Measurements from ENCODE around the gene FBXO47.

The FBXO47 gene

DNA sequence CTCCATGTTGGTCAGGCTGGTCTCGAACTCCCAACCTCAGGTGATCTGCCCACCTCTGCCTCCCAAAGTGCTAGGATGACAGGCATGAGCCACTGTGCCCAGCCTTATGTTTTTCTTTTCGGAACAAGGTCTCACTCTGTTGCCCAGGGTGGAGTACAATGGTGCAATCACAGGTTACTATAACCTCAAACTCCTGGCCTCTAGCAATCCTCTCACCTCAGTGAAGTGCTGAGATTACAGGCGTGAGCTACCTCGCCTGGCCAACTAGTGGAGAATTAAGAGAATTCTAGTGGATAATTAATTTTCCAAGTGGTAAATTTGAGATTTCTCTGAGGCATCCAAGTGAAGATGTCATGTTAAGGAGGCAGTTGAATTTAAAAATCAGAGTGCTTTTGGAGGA is 2.9 kb upstream of the FBXO47 start:
- Histone ChIP-seq H3K4me1 (ENCODE audit: control insufficient read depth, insufficient read depth, low read length) (no peaks in the 10 kb centered on the region), H3K9me3 (ENCODE audit: control insufficient read depth, insufficient read depth, low read depth, low read length) (no peaks in the 10 kb centered on the region), H3K27ac (ENCODE audit: extremely low read depth, low read depth, low read length) (no peak overlapping the region), H3K36me3 (ENCODE audit: control insufficient read depth in 2 of 2, insufficient read depth in 1 of 2, low read length in 2 of 2) (no peaks in the 10 kb centered on the region), H3K4me3 (ENCODE audit: low read depth, low read length) (no peak overlapping the region)
- ChIA-PET CTCF (interaction anchor here (1.1 to 2.4 kb wide), 3 partner anchors 10 to 47 kb away, joined by 4 to 12 read pairs (median 5); no protein-coding TSS in a partner anchor), POLR2A (interaction anchor here (2.1 kb wide), 1 partner anchor 116 kb away, joined by 5 read pairs; the partner anchor contains the start of gene RPL23)
- TF ChIP-seq ZSCAN30 (tag by site-specific recombination; IDR thresholded peaks at IDR 0.05) (no peak), OSR2 (tag by site-specific recombination; IDR thresholded peaks at IDR 0.05) (no peak), ZNF146 (tag by site-specific recombination; IDR thresholded peaks at IDR 0.05) (no peak), ZNF354C (tag by site-specific recombination; IDR thresholded peaks at IDR 0.05; ENCODE audit: borderline replicate concordance, low read depth) (no peak), GLIS2 (tag by site-specific recombination; IDR thresholded peaks at IDR 0.05) (no peak), ZNF548 (tag by site-specific recombination; IDR thresholded peaks at IDR 0.05) (no peak), HOXA7 (CRISPR knock-in tag; IDR thresholded peaks at IDR 0.05; ENCODE audit: borderline replicate concordance) (no peak), TRIM28 (IDR thresholded peaks at IDR 0.05; ENCODE audit: borderline replicate concordance, low read length) (no peak), ZNF155 (tag by site-specific recombination; IDR thresholded peaks at IDR 0.05) (no peak), SETDB1 (IDR thresholded peaks at IDR 0.05; ENCODE audit: insufficient read length, low read length) (no peak), ZNF433 (tag by site-specific recombination; IDR thresholded peaks at IDR 0.05; ENCODE audit: low read depth) (no peak), ZBTB17 (tag by site-specific recombination; IDR thresholded peaks at IDR 0.05) (no peak), ZNF239 (tag by site-specific recombination; IDR thresholded peaks at IDR 0.05) (no peak), ZNF621 (tag by site-specific recombination; IDR thresholded peaks at IDR 0.05) (no peak), ZNF416 (tag by site-specific recombination; IDR thresholded peaks at IDR 0.05) (no peak)
- TF ChIP-seq, protein P1, sequence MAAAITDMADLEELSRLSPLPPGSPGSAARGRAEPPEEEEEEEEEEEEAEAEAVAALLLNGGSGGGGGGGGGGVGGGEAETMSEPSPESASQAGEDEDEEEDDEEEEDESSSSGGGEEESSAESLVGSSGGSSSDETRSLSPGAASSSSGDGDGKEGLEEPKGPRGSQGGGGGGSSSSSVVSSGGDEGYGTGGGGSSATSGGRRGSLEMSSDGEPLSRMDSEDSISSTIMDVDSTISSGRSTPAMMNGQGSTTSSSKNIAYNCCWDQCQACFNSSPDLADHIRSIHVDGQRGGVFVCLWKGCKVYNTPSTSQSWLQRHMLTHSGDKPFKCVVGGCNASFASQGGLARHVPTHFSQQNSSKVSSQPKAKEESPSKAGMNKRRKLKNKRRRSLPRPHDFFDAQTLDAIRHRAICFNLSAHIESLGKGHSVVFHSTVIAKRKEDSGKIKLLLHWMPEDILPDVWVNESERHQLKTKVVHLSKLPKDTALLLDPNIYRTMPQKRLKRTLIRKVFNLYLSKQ (tag by site-specific recombination; IDR thresholded peaks at IDR 0.05; ENCODE audit: borderline replicate concordance) = no peak
- TF ChIP-seq, protein P2, sequence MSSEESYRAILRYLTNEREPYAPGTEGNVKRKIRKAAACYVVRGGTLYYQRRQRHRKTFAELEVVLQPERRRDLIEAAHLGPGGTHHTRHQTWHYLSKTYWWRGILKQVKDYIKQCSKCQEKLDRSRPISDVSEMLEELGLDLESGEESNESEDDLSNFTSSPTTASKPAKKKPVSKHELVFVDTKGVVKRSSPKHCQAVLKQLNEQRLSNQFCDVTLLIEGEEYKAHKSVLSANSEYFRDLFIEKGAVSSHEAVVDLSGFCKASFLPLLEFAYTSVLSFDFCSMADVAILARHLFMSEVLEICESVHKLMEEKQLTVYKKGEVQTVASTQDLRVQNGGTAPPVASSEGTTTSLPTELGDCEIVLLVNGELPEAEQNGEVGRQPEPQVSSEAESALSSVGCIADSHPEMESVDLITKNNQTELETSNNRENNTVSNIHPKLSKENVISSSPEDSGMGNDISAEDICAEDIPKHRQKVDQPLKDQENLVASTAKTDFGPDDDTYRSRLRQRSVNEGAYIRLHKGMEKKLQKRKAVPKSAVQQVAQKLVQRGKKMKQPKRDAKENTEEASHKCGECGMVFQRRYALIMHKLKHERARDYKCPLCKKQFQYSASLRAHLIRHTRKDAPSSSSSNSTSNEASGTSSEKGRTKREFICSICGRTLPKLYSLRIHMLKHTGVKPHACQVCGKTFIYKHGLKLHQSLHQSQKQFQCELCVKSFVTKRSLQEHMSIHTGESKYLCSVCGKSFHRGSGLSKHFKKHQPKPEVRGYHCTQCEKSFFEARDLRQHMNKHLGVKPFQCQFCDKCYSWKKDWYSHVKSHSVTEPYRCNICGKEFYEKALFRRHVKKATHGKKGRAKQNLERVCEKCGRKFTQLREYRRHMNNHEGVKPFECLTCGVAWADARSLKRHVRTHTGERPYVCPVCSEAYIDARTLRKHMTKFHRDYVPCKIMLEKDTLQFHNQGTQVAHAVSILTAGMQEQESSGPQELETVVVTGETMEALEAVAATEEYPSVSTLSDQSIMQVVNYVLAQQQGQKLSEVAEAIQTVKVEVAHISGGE (tag by site-specific recombination; conservative IDR thresholded peaks at IDR 0.05; ENCODE audit: low read depth) = no peak

DNA sequence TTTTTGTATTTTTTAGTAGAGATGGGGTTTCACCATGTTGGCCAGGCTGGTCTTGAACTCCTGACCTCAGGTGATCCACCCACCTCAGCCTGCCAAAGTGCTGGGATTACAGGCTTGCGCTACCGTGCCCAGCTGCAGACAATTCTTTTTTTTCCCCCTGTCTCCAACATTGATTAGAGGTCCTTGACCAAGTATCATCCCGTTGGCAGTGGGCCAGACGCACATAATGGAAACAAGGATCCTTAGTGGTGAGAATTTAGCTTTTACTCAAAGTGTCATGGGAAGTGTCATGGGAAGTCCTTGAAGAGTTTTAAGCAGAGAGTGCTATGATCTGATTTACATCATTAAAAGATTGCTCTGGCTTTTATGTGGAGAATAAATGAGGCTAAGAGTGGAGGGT is 2.1 kb upstream of the FBXO47 start:
- POLR2A ChIA-PET = no interaction called here

DNA sequence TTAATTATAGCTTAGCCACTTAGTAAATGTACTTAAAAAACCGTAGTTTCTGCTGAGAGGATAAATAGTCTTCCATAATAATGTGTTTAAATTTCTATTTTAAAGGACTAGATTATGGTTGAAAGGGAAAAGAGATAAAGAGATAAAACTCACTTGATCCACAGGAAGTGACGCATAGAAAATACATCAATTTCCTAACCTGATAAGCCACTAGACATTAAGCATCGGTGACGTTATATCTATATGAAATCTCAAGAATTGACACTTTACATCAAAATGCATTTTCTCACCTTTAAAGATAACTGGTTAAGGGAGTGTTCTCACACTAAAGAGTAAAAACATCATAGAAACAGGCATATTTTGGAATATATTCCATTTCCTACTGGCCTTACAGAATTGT is 5.8 kb downstream of the FBXO47 start:
- Histone ChIP-seq H3K4me3 (ENCODE audit: low read depth, low read length) (no peak overlapping the region), H3K36me3 (ENCODE audit: control insufficient read depth in 2 of 2, insufficient read depth in 1 of 2, low read length in 2 of 2) (no peaks in the 10 kb centered on the region), H3K4me1 (ENCODE audit: control insufficient read depth, insufficient read depth, low read length) (no peaks in the 10 kb centered on the region), H3K27ac (ENCODE audit: extremely low read depth, low read depth, low read length) (no peak overlapping the region), H3K9me3 (ENCODE audit: control insufficient read depth, insufficient read depth, low read depth, low read length) (no peaks in the 10 kb centered on the region)
- POLR2A ChIA-PET = no interaction called here
- CTCF ChIA-PET = no interaction called here
- TF ChIP-seq ZNF138 (tag by site-specific recombination; IDR thresholded peaks at IDR 0.05; ENCODE audit: borderline replicate concordance) = no peak
- TF ChIP-seq, protein P3, sequence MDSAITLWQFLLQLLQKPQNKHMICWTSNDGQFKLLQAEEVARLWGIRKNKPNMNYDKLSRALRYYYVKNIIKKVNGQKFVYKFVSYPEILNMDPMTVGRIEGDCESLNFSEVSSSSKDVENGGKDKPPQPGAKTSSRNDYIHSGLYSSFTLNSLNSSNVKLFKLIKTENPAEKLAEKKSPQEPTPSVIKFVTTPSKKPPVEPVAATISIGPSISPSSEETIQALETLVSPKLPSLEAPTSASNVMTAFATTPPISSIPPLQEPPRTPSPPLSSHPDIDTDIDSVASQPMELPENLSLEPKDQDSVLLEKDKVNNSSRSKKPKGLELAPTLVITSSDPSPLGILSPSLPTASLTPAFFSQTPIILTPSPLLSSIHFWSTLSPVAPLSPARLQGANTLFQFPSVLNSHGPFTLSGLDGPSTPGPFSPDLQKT (IDR thresholded peaks at IDR 0.05; ENCODE audit: borderline replicate concordance, low read depth, low read length) = no peak
- TF ChIP-seq, protein P4, sequence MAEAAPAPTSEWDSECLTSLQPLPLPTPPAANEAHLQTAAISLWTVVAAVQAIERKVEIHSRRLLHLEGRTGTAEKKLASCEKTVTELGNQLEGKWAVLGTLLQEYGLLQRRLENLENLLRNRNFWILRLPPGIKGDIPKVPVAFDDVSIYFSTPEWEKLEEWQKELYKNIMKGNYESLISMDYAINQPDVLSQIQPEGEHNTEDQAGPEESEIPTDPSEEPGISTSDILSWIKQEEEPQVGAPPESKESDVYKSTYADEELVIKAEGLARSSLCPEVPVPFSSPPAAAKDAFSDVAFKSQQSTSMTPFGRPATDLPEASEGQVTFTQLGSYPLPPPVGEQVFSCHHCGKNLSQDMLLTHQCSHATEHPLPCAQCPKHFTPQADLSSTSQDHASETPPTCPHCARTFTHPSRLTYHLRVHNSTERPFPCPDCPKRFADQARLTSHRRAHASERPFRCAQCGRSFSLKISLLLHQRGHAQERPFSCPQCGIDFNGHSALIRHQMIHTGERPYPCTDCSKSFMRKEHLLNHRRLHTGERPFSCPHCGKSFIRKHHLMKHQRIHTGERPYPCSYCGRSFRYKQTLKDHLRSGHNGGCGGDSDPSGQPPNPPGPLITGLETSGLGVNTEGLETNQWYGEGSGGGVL (tag by site-specific recombination; IDR thresholded peaks at IDR 0.05) = no peak
- no peak for TF ChIP-seq ZNF202 (tag by site-specific recombination; IDR thresholded peaks at IDR 0.05; ENCODE audit: borderline replicate concordance)
- TF ChIP-seq ZNF623 (tag by site-specific recombination; IDR thresholded peaks at IDR 0.05) = no peak
- TF ChIP-seq ZNF2 (tag by site-specific recombination; IDR thresholded peaks at IDR 0.05) = no peak
- TF ChIP-seq SCRT2 (tag by site-specific recombination; IDR thresholded peaks at IDR 0.05) = 0 out of 2 replicates have a peak, but pooled peaks have one; percentile 21
- TF ChIP-seq SP7 (tag by site-specific recombination; IDR thresholded peaks at IDR 0.05) = peak; percentile 49; the same call in 1 of the 2 replicates

More for the DNA sequence above, 2.1 kb upstream of the FBXO47 start:
- Histone ChIP-seq H3K36me3 (ENCODE audit: control insufficient read depth in 2 of 2, insufficient read depth in 1 of 2, low read length in 2 of 2) (no peaks in the 10 kb centered on the region), H3K9me3 (ENCODE audit: control insufficient read depth, insufficient read depth, low read depth, low read length) (no peaks in the 10 kb centered on the region), H3K27ac (ENCODE audit: extremely low read depth, low read depth, low read length) (no peak overlapping the region), H3K4me3 (ENCODE audit: low read depth, low read length) (no peak overlapping the region), H3K4me1 (ENCODE audit: control insufficient read depth, insufficient read depth, low read length) (no peaks in the 10 kb centered on the region)
- TF ChIP-seq YY2 (tag by site-specific recombination; IDR thresholded peaks at IDR 0.05) (no peak), GLIS1 (tag by site-specific recombination; IDR thresholded peaks at IDR 0.05) (no peak), ZNF701 (tag by site-specific recombination; IDR thresholded peaks at IDR 0.05) (no peak), ZBTB8A (tag by site-specific recombination; IDR thresholded peaks at IDR 0.05) (no peak)
- CTCF ChIA-PET = interaction anchor here (1.0 to 1.2 kb wide), 3 partner anchors 9 to 205 kb away, joined by 3 to 4 read pairs (median 4); no protein-coding TSS in a partner anchor

Data from HEK293 (cell line).